HG02610 (cell line): Measurements from ENCODE around the gene RGS6.
"Not testable (repeated sequence)": the region's sequence is repeated elsewhere in the genome, so short reads cannot be mapped to it uniquely, and the experiment has no call there.

ENCODE experiments used
- ATAC-seq: cut with Tn5 transposase; IDR thresholded peaks from one replicate; pipeline ENCODE4 v1.9.1; 2021; ENCODE audit warnings: mild to moderate bottlenecking, moderate library complexity; ENCODE audit not compliant: unreplicated experiment

The RGS6 gene

GRCh38 chr14:71932229-71932981 lies at the start of gene RGS6:
RGS6 (plus strand) TSS chr14:71932429.
- ATAC-seq: no peak

GRCh38 chr14:71883094-71883493 lies 49.1 kb upstream of the RGS6 start:
- no peak for ATAC-seq

GRCh38 chr14:71885301-71885700 lies 46.9 kb upstream of the RGS6 start:
- ATAC-seq: no peak

GRCh38 chr14:71887802-71888201 lies 44.4 kb upstream of the RGS6 start:
- ATAC-seq: not testable (repeated sequence)

- no peak for ATAC-seq
These were observed 41.7 kb upstream of the RGS6 start for GRCh38 chr14:71890541-71890940.

GRCh38 chr14:71891185-71891584 lies 41.0 kb upstream of the RGS6 start:
- no peak for ATAC-seq

- no peak for ATAC-seq
These were observed 40.3 kb upstream of the RGS6 start for GRCh38 chr14:71891970-71892369.

GRCh38 chr14:71905031-71905430 lies 27.2 kb upstream of the RGS6 start:
- ATAC-seq: no peak

- ATAC-seq: no peak
These were observed 26.4 kb upstream of the RGS6 start for GRCh38 chr14:71905860-71906259.

GRCh38 chr14:71907793-71908515 lies 24.3 kb upstream of the RGS6 start:
- ATAC-seq: no peak

GRCh38 chr14:71911669-71912068 lies 20.6 kb upstream of the RGS6 start:
- no peak for ATAC-seq

GRCh38 chr14:71913342-71913741 lies 18.9 kb upstream of the RGS6 start:
- ATAC-seq: no peak

- ATAC-seq: no peak
These were observed 13.3 kb upstream of the RGS6 start for GRCh38 chr14:71918955-71919354.

- no peak for ATAC-seq
These were observed 8.7 kb upstream of the RGS6 start for GRCh38 chr14:71923513-71923912.

- ATAC-seq: no peak
These were observed 569 bp upstream of the RGS6 start for GRCh38 chr14:71931492-71932228.

GRCh38 chr14:71933001-71933587 lies 865 bp downstream of the RGS6 start:
- ATAC-seq: no peak

- not testable (repeated sequence) for ATAC-seq
These were observed 6.0 kb downstream of the RGS6 start for GRCh38 chr14:71938273-71938672.

GRCh38 chr14:71939344-71939743 lies 7.1 kb downstream of the RGS6 start:
- ATAC-seq: not testable (repeated sequence)

GRCh38 chr14:71940500-71940899 lies 8.3 kb downstream of the RGS6 start:
- not testable (repeated sequence) for ATAC-seq

- ATAC-seq: not testable (repeated sequence)
These were observed 9.4 kb downstream of the RGS6 start for GRCh38 chr14:71941616-71942015.
